SK-N-SH treated with all-trans-retinoic acid at 6 μM for 48 hours (cell line): ENCODE results near the gene IRS1.

Experiments used
- ARNTL ChIP-seq: fragments of 450-650 bp; formaldehyde crosslinking; IDR thresholded peaks from 2 replicates; pipeline ENCODE4 v1.5.0; 2020; ENCODE audit warnings: low read depth, mild to moderate bottlenecking, moderate library complexity, borderline replicate concordance
- BACH2 ChIP-seq: fragments of 250-450 bp; sonication (Bioruptor Pico); IDR thresholded peaks from 2 replicates; pipeline ENCODE4 v1.9.0; 2021; ENCODE audit warnings: mild to moderate bottlenecking, borderline replicate concordance
- CSDC2 ChIP-seq: fragments of 250-450 bp; sonication (Bioruptor Pico); IDR thresholded peaks from 2 replicates; pipeline ENCODE4 v1.5.0; 2020; ENCODE audit warnings: mild to moderate bottlenecking, moderate library complexity
- GLIS3 ChIP-seq: fragments of 250-450 bp; sonication (Bioruptor Pico); IDR thresholded peaks from 2 replicates; pipeline ENCODE4 v1.5.0; 2020; ENCODE audit warnings: mild to moderate bottlenecking, moderate library complexity
- ISL1 ChIP-seq: fragments of 250-450 bp; sonication (Bioruptor Pico); IDR thresholded peaks from 2 replicates; pipeline ENCODE4 v2.1.2; 2022; ENCODE audit warnings: mild to moderate bottlenecking, moderate library complexity
- OSR1 ChIP-seq: fragments of 250-450 bp; sonication (Bioruptor Pico); IDR thresholded peaks from 2 replicates; pipeline ENCODE4 v1.8.0; 2022; ENCODE audit warnings: moderate library complexity, mild to moderate bottlenecking, inconsistent platforms
- PATZ1 ChIP-seq: fragments of 250-450 bp; sonication (Bioruptor Pico); IDR thresholded peaks from 2 replicates; pipeline ENCODE4 v1.8.0; 2020; ENCODE audit warnings: mild to moderate bottlenecking, moderate library complexity, borderline replicate concordance
- RARB ChIP-seq: fragments of 250-450 bp; sonication (Bioruptor Pico); IDR thresholded peaks from 2 replicates; pipeline ENCODE4 v1.8.0; 2021; ENCODE audit warnings: mild to moderate bottlenecking, moderate library complexity
- SNAI2 ChIP-seq: fragments of 250-450 bp; sonication (Bioruptor Pico); IDR thresholded peaks from 2 replicates; pipeline ENCODE4 v1.5.0; 2020; ENCODE audit warnings: mild to moderate bottlenecking, moderate library complexity
- TOX ChIP-seq: fragments of 250-450 bp; sonication (Bioruptor Pico); IDR thresholded peaks from 2 replicates; pipeline ENCODE4 v1.8.0; 2021; ENCODE audit warnings: mild to moderate bottlenecking, moderate library complexity, borderline replicate concordance
- ZC3H10 ChIP-seq: fragments of 250-450 bp; sonication (Bioruptor Pico); IDR thresholded peaks from 2 replicates; pipeline ENCODE4 v1.5.1; 2021; ENCODE audit warnings: mild to moderate bottlenecking, moderate library complexity
- ZFP30 ChIP-seq: fragments of 450-650 bp; formaldehyde crosslinking; IDR thresholded peaks from 2 replicates; pipeline ENCODE4 v1.5.0; 2022; ENCODE audit warnings: mild to moderate bottlenecking, moderate library complexity
- TF ChIP-seq, protein P1 (sequence below): fragments of 250-450 bp; sonication (Bioruptor Pico); IDR thresholded peaks from 2 replicates; pipeline ENCODE4 v1.5.1; 2020; ENCODE audit warnings: low read depth, mild to moderate bottlenecking, moderate library complexity

- TF ChIP-seq ZFP30 (CRISPR knock-in tag): no peak
- no peak for TF ChIP-seq GLIS3 (CRISPR knock-in tag)
- no peak for TF ChIP-seq BACH2 (CRISPR knock-in tag)
- TF ChIP-seq PATZ1 (CRISPR knock-in tag): no peak
- no peak for TF ChIP-seq ARNTL (CRISPR knock-in tag)
- no peak for TF ChIP-seq SNAI2 (CRISPR knock-in tag)
- TF ChIP-seq RARB (CRISPR knock-in tag): no peak
- no peak for TF ChIP-seq ZC3H10 (CRISPR knock-in tag)
- no peak for TF ChIP-seq OSR1 (CRISPR knock-in tag)
- TF ChIP-seq CSDC2 (CRISPR knock-in tag): no peak
- no peak for TF ChIP-seq ISL1 (CRISPR knock-in tag)
- TF ChIP-seq TOX: no peak
- TF ChIP-seq, protein P1, sequence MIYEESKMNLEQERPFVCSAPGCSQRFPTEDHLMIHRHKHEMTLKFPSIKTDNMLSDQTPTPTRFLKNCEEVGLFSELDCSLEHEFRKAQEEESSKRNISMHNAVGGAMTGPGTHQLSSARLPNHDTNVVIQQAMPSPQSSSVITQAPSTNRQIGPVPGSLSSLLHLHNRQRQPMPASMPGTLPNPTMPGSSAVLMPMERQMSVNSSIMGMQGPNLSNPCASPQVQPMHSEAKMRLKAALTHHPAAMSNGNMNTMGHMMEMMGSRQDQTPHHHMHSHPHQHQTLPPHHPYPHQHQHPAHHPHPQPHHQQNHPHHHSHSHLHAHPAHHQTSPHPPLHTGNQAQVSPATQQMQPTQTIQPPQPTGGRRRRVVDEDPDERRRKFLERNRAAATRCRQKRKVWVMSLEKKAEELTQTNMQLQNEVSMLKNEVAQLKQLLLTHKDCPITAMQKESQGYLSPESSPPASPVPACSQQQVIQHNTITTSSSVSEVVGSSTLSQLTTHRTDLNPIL (CRISPR knock-in tag): no peak
Measured at GRCh38 chr2:226721541-226721940, 78.1 kb downstream of the IRS1 start.
